ENCODE measurements around the gene ANKRD29.
"Not testable (repeated sequence)": the region's sequence is repeated elsewhere in the genome, so short reads cannot be mapped to it uniquely, and the experiment has no call there.

Gene ANKRD29

GRCh38 chr18:23583071-23583865 lies 79.4 kb downstream of the ANKRD29 start:
- no peak for DNase-seq (ENCODE audit: low read depth)

DNA sequence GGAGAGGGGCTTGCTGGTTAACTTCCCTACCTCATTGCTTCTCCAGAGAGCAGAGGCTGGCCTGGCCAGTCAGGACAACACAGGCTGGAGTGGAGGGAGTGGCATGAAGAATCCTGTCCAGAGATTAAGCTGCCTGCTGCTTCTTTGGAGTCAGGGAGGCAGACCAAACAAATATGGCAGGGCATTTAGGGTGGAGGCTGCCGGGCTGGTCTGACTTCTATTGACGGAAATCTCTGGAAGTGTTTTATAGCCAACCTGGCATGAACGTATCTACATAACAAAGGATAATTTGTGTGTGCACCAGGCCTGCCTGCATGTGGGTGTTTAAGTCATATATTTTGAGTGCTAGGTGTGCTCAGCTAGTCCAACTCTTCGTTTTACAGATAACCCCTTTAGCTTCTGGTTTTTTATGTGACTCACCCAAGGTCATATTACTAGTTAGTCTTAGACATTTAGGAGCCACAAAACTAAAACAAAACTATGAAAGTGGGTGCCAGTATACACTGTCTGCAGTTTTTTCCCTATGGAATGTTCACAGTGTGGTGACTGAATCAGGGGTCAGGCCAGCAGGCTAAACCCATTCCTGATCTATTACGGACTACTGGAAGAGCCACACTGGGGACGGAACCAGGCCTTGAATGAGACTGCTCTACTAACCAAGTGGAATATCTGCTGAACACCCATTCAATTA lies 81.9 kb downstream of the ANKRD29 start:
- no peak for DNase-seq (ENCODE audit: low read depth)

DNA sequence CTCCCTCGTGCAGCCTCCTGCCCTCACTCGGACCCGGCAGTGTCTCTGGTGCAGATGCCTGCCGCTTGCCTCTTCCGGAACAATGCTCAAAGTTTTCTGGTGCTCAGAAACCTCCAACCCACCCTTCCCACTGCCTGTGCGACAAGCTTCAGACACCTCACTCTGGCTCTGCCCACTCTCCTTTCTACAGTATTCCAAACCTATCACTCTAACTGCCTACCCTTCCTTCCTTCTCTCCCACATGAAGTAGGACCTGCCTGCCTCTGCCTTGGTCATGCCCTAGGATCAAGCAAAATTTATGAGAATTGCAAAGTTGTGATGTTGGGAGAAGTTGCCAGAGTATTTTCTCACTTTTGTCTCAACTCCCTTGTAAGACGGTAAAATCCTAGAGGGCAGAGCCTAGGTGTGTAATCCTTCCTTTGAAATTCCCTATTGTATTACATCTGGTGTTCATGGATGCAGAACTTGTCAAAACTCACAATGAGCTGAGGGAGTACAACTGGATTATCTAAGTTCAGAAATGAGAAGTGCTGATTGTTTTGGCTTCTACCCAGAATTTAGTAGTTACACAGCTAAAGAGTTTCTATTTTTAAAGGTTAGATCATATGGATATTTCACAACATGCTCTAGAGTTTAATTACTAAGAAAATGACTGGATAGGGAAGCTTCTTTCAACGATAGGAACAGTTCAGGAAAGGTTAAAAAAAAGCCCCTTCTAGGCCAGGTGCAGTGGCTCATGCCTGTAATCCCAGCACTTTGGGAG lies 83.6 kb downstream of the ANKRD29 start:
- no peak for DNase-seq (ENCODE audit: low read depth)

DNA sequence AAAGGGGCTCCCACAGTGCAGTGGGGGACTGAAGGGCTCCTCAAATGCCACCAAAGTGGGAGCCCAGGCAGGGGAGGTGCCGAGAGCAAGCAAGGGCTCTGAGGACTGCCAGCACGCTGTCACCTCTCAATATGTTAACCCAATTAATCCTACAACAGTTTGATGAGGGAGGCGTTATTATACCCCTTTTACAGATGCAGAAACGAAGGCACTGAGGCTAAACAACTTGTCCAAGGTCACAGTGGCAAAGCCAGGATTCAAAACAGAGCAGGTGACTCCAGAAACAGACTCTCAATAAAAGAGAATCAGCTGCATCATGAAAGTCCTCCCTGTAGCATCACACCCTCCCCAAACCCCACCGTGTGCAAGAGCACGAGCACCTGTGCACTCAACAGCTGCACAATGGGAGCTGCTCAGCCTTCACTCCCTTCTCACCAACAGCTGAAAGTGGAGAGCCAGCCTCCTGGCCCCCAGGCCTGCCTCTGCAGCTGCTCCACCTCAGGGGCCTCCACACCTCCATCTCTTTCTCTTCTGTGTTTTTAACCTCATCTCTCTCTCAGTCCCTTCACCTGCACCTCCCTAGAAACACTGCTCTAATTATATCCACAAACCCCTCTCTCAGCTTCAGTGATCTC lies 84.5 kb downstream of the ANKRD29 start:
- no peak for DNase-seq (ENCODE audit: low read depth)

GRCh38 chr18:23577521-23577920 lies 85.2 kb downstream of the ANKRD29 start:
- DNase-seq (ENCODE audit: low read depth), result not testable (repeated sequence)

DNA sequence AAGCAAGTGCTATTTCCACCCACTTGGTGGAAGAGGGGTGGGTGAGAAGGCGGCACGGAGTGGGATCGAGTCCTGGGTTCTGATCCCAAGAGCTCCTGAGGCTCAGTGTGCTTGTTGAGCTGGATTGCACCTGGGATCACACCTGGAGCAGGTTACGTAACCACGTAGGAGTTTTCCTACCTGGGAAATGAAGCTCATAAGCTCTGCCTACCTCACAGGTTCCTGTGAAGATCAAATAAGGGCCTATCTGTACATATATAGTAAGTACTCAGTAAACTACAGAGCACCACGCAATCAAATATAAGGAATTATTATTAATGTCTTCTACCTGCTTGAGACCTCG lies 87.4 kb downstream of the ANKRD29 start:
- DNase-seq (ENCODE audit: low read depth), result no peak

GRCh38 chr18:23574611-23575308 lies 88.0 kb downstream of the ANKRD29 start:
- DNase-seq (ENCODE audit: low read depth), result no peak

GRCh38 chr18:23573626-23574431 lies 88.9 kb downstream of the ANKRD29 start:
- DNase-seq (ENCODE audit: low read depth), result no peak

DNA sequence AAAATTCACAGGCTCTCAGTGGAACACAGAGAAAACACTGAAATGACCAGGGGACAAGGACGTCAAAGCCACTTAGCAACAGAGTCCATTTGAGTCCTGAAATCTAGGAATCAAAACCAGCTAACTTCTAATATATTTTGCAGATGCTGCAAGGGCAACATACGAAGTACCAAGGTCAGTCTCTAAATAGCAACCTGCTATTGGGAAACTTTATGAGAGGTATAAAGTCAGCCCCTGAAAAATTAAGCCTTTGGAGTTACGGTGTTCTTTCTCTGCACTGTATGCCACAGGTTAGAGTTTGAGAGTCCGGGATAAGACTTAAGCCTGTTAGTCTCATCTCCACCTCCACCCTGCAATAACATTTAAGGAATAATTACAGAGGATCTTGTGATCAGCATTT lies 89.7 kb downstream of the ANKRD29 start:
- DNase-seq (ENCODE audit: low read depth), result no peak

- DNase-seq (ENCODE audit: low read depth), result no peak
These were observed 90.1 kb downstream of the ANKRD29 start for GRCh38 chr18:23572570-23572969.

GRCh38 chr18:23572012-23572411 lies 90.7 kb downstream of the ANKRD29 start:
- DNase-seq (ENCODE audit: low read depth), result no peak

DNA sequence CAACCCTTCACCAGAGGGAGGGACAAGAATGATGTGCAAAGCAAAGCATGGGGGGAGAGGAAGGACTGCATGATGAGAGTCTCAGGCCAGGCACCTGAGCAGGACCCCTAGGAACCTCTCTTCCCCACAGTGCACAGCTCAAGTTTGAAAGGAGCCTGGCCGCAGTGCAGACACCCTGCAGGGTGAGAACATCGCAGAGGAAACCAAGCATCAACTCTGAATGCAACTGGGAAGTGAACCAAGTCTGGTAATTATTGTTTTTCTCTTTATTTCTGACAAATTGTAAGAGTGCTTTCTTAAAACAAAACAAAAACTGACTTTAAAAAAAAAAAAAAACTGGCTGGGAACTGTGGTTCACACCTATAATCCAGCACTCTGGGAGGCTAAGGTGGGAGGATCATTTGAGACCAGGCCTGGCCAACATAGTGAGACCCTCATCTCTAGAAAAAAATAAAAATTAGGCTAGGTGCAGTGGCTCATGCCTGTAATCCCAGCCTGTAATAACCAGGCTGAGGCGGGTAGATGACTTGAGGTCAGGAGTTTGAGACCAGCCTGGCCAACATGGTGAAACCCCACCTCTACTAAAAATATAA lies 91.7 kb downstream of the ANKRD29 start:
- no peak for DNase-seq (ENCODE audit: low read depth)

GRCh38 chr18:23569299-23570063 lies 93.2 kb downstream of the ANKRD29 start:
- DNase-seq (ENCODE audit: low read depth), result no peak

DNA sequence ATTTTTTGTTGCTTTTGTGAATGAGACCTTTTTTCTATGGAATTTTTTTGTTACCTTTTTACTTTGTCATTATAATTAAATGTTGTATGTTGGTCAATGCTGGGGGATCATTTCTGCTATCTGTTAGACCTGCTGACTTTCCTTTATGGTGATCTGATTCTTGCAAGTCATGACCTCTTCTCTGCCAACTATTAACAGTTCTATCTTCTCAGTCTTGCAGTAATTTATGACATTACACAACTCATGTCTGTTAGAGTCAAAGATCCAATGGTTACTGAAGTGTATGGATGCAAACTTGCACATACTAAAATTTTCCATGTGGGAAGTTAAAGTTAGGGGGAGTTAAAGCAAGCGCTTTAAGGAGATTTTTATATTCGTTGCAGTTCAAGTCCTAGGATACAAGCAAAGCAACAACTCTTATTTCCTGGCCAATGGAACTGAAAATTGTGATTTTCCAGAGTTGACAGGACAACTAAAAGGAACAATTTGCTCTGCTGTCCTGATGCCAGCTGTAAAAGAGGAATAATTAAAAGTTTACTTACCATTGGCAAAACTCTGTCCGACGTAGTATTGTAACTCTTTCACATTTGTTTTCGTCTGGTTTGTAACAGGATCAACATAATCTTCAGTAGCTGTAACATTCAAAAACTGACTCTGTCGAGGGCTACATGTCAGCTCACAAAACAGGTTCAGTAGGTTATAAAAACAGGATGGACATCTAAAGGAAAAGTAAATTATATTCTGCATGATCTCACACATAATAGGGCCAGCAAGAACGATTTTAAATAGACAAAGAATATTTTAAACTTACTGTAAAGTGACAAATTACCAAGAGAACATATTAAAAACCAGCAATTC lies 94.2 kb downstream of the ANKRD29 start:
- DNase-seq (ENCODE audit: low read depth), result no peak

- DNase-seq (ENCODE audit: low read depth), result no peak
These were observed 95.0 kb downstream of the ANKRD29 start for GRCh38 chr18:23567671-23568070.

GRCh38 chr18:23565916-23566547 lies 96.7 kb downstream of the ANKRD29 start:
- DNase-seq (ENCODE audit: low read depth), result no peak

DNA sequence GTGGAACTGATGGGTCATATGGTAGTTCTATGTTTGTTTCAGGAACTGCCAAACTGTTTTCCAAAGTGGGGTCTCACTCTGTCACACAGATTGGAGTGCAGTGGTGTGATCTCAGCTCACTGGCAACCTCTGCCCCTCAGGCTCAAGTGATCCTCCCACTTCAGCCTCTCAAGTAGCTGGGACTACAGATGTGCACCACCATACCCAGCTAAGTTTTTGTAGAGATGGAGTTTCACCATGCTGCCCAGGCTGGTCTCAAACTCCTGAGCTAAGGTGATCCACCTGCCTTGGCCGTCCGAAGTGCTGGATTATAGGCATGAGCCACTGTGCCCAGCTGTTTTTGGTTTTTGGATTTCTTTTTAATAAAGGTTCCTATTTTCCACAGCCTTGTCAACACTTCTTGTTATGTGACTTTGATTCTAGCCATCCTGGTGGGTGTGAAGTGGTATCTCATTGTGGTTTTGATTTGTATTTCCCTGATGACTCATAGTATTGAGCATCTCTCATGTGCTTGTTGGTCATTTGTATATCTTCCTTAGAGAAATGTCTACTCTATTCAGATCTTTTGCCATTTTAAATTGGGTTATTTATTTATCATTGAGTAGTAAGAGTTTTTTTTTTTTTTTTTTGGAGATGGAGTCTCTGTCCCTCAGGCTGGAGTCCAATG lies 99.2 kb downstream of the ANKRD29 start:
- no peak for DNase-seq (ENCODE audit: low read depth)

DNA sequence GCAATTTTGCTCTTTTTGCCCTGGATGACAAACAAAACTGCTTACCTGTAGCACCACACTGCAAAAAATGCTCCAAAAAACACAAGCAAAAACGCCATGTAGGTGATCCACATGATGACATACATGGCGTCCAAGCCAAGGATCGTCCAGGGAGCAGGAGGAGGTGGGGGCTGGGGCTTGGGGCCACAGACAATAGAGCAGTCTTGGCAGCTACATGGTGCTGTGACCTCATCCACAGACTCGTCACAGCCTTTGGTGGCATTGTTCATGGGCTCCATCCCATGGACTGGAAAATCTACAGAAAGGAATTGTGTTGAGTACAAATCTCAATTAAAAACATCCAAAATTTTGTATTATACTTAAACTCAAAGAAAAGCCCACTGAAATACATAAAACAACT lies 102.5 kb downstream of the ANKRD29 start:
- no peak for DNase-seq (ENCODE audit: low read depth)

All from stimulated activated CD8-positive, alpha-beta memory T cell treated with anti-CD3 and anti-CD28 coated beads, Interleukin-7, amount 100 ng/mL, for 24 hours (primary cell).